Pancreas (tissue), 10 donors: ENCODE results near the gene GUCY1A2. TPM values are rescaled to one million over a fixed set of nuclear protein-coding genes. Genes with fewer than 3 reads are reported as not detected.

ENCODE experiments used
- ATAC-seq, 4 donors: fragments of 200-7000 bp; cut with Tn5 transposase; one replicate each; pipeline versions ENCODE4 v1.8.0 to v1.9.1; 2020; ENCODE audit warnings: mild to moderate bottlenecking in 4 of 4, moderate library complexity in 4 of 4
- DNase-seq, 6 donors: peaks; one replicate each; pipeline ENCODE4 v3.0.0-alpha.2; 2020
- FAIRE-seq: peaks from 2 replicates; lab custom pipeline; 2012; peaks lifted over from hg19 to GRCh38; lab: Jason Lieb, UNC
- H3K27ac ChIP-seq, 4 donors: fragments of 200-600 bp; sonication (generic); 1 replicate in 3 of 4; 2 replicates in 1 of 4; pipeline versions ENCODE4 v1.5.0 to v1.8.0; 2020
- H3K27me3 ChIP-seq, 4 donors: fragments of 200-600 bp; one replicate each; pipeline ENCODE4 v1.8.0; 2021
- H3K36me3 ChIP-seq, 3 donors: fragments of 200-600 bp; sonication (generic) in 1 of 3; one replicate each; pipeline versions ENCODE4 v1.5.0 to v1.8.0; 2020 to 2021
- H3K4me1 ChIP-seq, 3 donors: fragments of 200-600 bp; one replicate each; pipeline ENCODE4 v1.8.0; 2021
- H3K4me3 ChIP-seq, 4 donors: fragments of 200-600 bp; sonication (generic) in 2 of 4; one replicate each; pipeline versions ENCODE4 v1.5.0 to v1.8.0; 2020 to 2021
- H3K9me3 ChIP-seq, 4 donors: fragments of 200-600 bp; one replicate each; pipeline ENCODE4 v1.8.0; 2021
- CTCF ChIP-seq, 4 donors: fragments of 200-600 bp; sonication (generic) in 3 of 4; IDR thresholded peaks; one replicate each; pipeline versions ENCODE4 v1.5.0 to v1.8.0; 2021; ENCODE audit warnings: antibody characterized with exemption in 4 of 4
- WGBS, 2 donors: extraction: QIAGEN DNeasy Blood & Tissue Kit; methylation state at CpG; one replicate each; pipeline ENCODE4 v1.1.7; 2013; 5-methylcytosine and 5-hydroxymethylcytosine counted together
- intact Hi-C, 3 donors: fragments of 100-400 bp; cut with DNase I; formaldehyde crosslinking; loops; one replicate each; pipeline versions ENCODE4 v1.11.1 to v1.14.2; 2022
- polyA plus RNA-seq, 2 donors: library from polyadenylated mRNA; stranded (reverse); fragments of 200-250 nt; gene quantifications; one replicate each; pipeline ENCODE4 v1.2.3, GENCODE V29; 2013
- total RNA-seq, 6 donors: library from RNA; stranded (reverse); fragmentation: NEBNext Ultra II Directional in 4 of 6; extraction: Animal tissue kit (Norgen Biotek cat#: 25700) in 4 of 6; gene quantifications; one replicate each; pipeline versions ENCODE4 v1.2.1 to v1.2.4, GENCODE V29; 2021 to 2023
- donor health status: healthy with polysubstance abuse.
- donor health status: DM: no; HTN: no; CAD: no; lungs with moderate emphysema.
- donor health status: DM: no; HTN: no; CAD: no.
- donor health status: control.
- donor health status: control.
- donor health status: Bipolar disorder and iron deficiency.
- donor health status: DM: yes; HTN: yes; CAD: no.
- donor health status: DM: no; HTN: no; CAD: no.
- donor health status: DM: no; HTN: no; CAD: no.
- donor health status: DM: yes; HTN: yes; CAD: no.

Gene GUCY1A2
- total and polyA plus RNA-seq, 8 donors, result 1.1 to 14.5 (median 7.9) TPM

GRCh38 chr11:106939157-106939556, 79.1 kb downstream of the GUCY1A2 start:
- Histone ChIP-seq H3K27me3 (no peaks in the 10 kb centered on the region), H3K27ac (no peak overlapping the region), H3K4me1 (no peaks in the 10 kb centered on the region), H3K9me3 (no peaks in the 10 kb centered on the region), H3K36me3 (no peaks in the 10 kb centered on the region), H3K4me3 (no peak overlapping the region)
- WGBS, 2 donors, result 56 to 77% methylated on average over 2 of the region's 2 CpGs
- intact Hi-C loops, result no loop called here
- no peak for DNase-seq
- ATAC-seq, result no peak
- TF ChIP-seq CTCF (IDR thresholded peaks at IDR 0.05), result no peak
- no peak for FAIRE-seq

- Histone ChIP-seq H3K4me3 (no peak overlapping the region), H3K4me1 (no peaks in the 10 kb centered on the region), H3K9me3 (no peaks in the 10 kb centered on the region), H3K27ac (no peak overlapping the region), H3K36me3 (no peaks in the 10 kb centered on the region), H3K27me3 (no peaks in the 10 kb centered on the region)
- intact Hi-C loops, result no loop called here
- FAIRE-seq (no peak), DNase-seq (no peak), ATAC-seq (no peak)
- no peak for TF ChIP-seq CTCF (IDR thresholded peaks at IDR 0.05)
- WGBS, 2 donors, result 76 to 94% methylated on average over 1 of the region's 1 CpG
Measured at GRCh38 chr11:106937111-106937510, 81.2 kb downstream of the GUCY1A2 start.

- intact Hi-C loops, result no loop called here
- FAIRE-seq (no peak), DNase-seq (no peak), ATAC-seq (no peak)
- Histone ChIP-seq H3K36me3 (no peaks in the 10 kb centered on the region), H3K27me3 (no peaks in the 10 kb centered on the region), H3K4me1 (no peaks in the 10 kb centered on the region), H3K9me3 (no peaks in the 10 kb centered on the region), H3K27ac (no peak overlapping the region), H3K4me3 (no peak overlapping the region)
- TF ChIP-seq CTCF (IDR thresholded peaks at IDR 0.05), result no peak
Measured at GRCh38 chr11:106925245-106925644, 93.0 kb downstream of the GUCY1A2 start.

GRCh38 chr11:106920899-106921509, 97.3 kb downstream of the GUCY1A2 start:
- H3K27me3 ChIP-seq, result no peaks in the 10 kb centered on the region
- no peak for TF ChIP-seq CTCF (IDR thresholded peaks at IDR 0.05)
- H3K9me3 ChIP-seq, result no peaks in the 10 kb centered on the region
- no peak for FAIRE-seq
- no peak overlapping the region for H3K27ac ChIP-seq
- no peaks in the 10 kb centered on the region for H3K4me1 ChIP-seq
- no peak for ATAC-seq
- H3K4me3 ChIP-seq, result no peak overlapping the region
- intact Hi-C loops, result no loop called here
- DNase-seq, result no peak
- H3K36me3 ChIP-seq, result no peaks in the 10 kb centered on the region

GRCh38 chr11:106917973-106918372, 100.3 kb downstream of the GUCY1A2 start:
- WGBS, 2 donors, result 72 to 74% methylated on average over 2 of the region's 2 CpGs

More at GRCh38 chr11:106917973-106918372, 100.3 kb downstream of the GUCY1A2 start:
- intact Hi-C loops, result no loop called here
- Histone ChIP-seq H3K4me1 (no peaks in the 10 kb centered on the region), H3K27ac (no peak overlapping the region), H3K36me3 (no peaks in the 10 kb centered on the region), H3K9me3 (no peaks in the 10 kb centered on the region), H3K4me3 (no peak overlapping the region), H3K27me3 (no peaks in the 10 kb centered on the region)
- DNase-seq, result no peak
- no peak for FAIRE-seq
- ATAC-seq, result no peak
- no peak for TF ChIP-seq CTCF (IDR thresholded peaks at IDR 0.05)
